ENCODE data around the gene C9orf72. TPM values are rescaled to one million over a fixed set of nuclear protein-coding genes. Genes with fewer than 3 reads are reported as not detected.

The C9orf72 gene
- total RNA-seq, result 11.6 and 17.2 TPM in 2 replicates

GRCh38 chr9:27572918-27573633, at the start of gene C9orf72:
Gene C9orf72 (minus strand): TSS chr9:27573481. CDS start chr9:27567120, 6,361 bp downstream.

GRCh38 chr9:27529316-27530278, 43.7 kb downstream of the C9orf72 start, which contains the start of gene MOB3B:
Gene MOB3B (minus strand): TSS chr9:27529814. CDS start chr9:27455550, 74,264 bp downstream.

GRCh38 chr9:27524236-27524635, 49.0 kb downstream of the C9orf72 start, which contains the start of gene IFNK:
Gene IFNK (plus strand): TSS chr9:27524290. CDS start chr9:27524337, 47 bp downstream.

Other genes with a start within 250 kb of the C9orf72 start
- gene IFNK, start 49.2 kb downstream of the C9orf72 start, total RNA-seq, result not detected in 2 replicates
- gene MOB3B, start 43.7 kb downstream of the C9orf72 start, total RNA-seq, result under 0.01 and 0.29 TPM in 2 replicates

Measured in thoracic aorta endothelial cell (primary cell).